Thyroid gland (tissue), 4 donors: Measurements from ENCODE around the gene FITM1.

Experiments used
- POLR2A ChIP-seq, 2 donors: fragments of 450-650 bp; IDR thresholded peaks; one replicate each; pipeline ENCODE4 v1.6.1; 2017; ENCODE audit warnings: antibody characterized with exemption in 2 of 2, mild to moderate bottlenecking in 2 of 2, moderate library complexity in 1 of 2
- TF ChIP-seq, protein P1 (sequence below), 6 experiments: fragments of 200-600 bp in 3 of 6; fragments of 450-650 bp in 3 of 6; sonication (generic) in 3 of 6; IDR thresholded peaks; one replicate each; pipeline ENCODE4 v1.5.1; 2016 to 2019; ENCODE audit warnings: antibody characterized with exemption in 6 of 6, mild to moderate bottlenecking in 2 of 6, inconsistent platforms in 1 of 6, moderate library complexity in 1 of 6

GRCh38 chr14:24103451-24103850 lies 27.0 kb upstream of the FITM1 start:
- no peak for TF ChIP-seq POLR2A (IDR thresholded peaks at IDR 0.05)
- TF ChIP-seq, protein P1, sequence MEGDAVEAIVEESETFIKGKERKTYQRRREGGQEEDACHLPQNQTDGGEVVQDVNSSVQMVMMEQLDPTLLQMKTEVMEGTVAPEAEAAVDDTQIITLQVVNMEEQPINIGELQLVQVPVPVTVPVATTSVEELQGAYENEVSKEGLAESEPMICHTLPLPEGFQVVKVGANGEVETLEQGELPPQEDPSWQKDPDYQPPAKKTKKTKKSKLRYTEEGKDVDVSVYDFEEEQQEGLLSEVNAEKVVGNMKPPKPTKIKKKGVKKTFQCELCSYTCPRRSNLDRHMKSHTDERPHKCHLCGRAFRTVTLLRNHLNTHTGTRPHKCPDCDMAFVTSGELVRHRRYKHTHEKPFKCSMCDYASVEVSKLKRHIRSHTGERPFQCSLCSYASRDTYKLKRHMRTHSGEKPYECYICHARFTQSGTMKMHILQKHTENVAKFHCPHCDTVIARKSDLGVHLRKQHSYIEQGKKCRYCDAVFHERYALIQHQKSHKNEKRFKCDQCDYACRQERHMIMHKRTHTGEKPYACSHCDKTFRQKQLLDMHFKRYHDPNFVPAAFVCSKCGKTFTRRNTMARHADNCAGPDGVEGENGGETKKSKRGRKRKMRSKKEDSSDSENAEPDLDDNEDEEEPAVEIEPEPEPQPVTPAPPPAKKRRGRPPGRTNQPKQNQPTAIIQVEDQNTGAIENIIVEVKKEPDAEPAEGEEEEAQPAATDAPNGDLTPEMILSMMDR (IDR thresholded peaks at IDR 0.05), result no peak
